Motor neuron (in vitro differentiated cells): ENCODE results near the gene BICDL2. TPM values are rescaled to one million over a fixed set of nuclear protein-coding genes. Genes with fewer than 3 reads are reported as not detected.
A peak's percentile ranks its signal among the peaks of the same experiment; 100 is the strongest.
"Not testable (repeated sequence)": the region's sequence is repeated elsewhere in the genome, so short reads cannot be mapped to it uniquely, and the experiment has no call there.

ENCODE experiments used
- ATAC-seq, 8 experiments: fragments of 200-7000 bp; cut with Tn5 transposase; replicated peaks in 6 of 8; 2 replicates each; pipeline ENCODE4 v1.8.0; 2021; ENCODE audit warnings: mild to moderate bottlenecking in 8 of 8, moderate library complexity in 8 of 8
- H3K27ac ChIP-seq, 2 donors: fragments of 250-450 bp; sonication (Bioruptor Pico); 2 replicates each; pipeline ENCODE4 v1.9.0; 2021; ENCODE audit warnings: antibody characterized with exemption in 2 of 2, mild to moderate bottlenecking in 2 of 2, moderate library complexity in 1 of 2
- H3K4me1 ChIP-seq, 2 donors: fragments of 250-450 bp; sonication (Bioruptor Pico); replicated peaks in 1 of 2; 2 replicates each; pipeline ENCODE4 v1.6.1; 2021; ENCODE audit warnings: antibody characterized with exemption in 2 of 2, mild to moderate bottlenecking in 2 of 2, moderate library complexity in 1 of 2
- H3K4me3 ChIP-seq, 5 donors: fragments of 250-450 bp; sonication (Bioruptor Pico); 2 replicates each; pipeline ENCODE4 v1.9.0; 2021; ENCODE audit warnings: antibody characterized with exemption in 5 of 5, mild to moderate bottlenecking in 5 of 5, moderate library complexity in 4 of 5
- WGBS, 10 experiments: fragments of 450-650 bp; shearing (Covaris generic); methylation state at CpG; one replicate each; pipeline ENCODE4 v1.0.0; 2022; 5-methylcytosine and 5-hydroxymethylcytosine counted together
- in situ Hi-C, 9 experiments: fragments of 400-800 bp; cut with MboI; loops; one replicate each; pipeline ENCODE4 v1.15.0; 2021; ENCODE audit warnings: low sequenced_read_pairs in 9 of 9, low pct_unique_long_range_greater_than_20kb in 2 of 9; ENCODE audit not compliant: unreplicated experiment in 9 of 9
- total RNA-seq, 8 experiments: library from RNA; unstranded; fragments of 300-600 nt; gene quantifications; 2 replicates each; pipeline versions ENCODE4 v1.2.3 to v1.2.4, GENCODE V29; 2022

BICDL2 gene
- total RNA-seq = under 1 TPM; 0.11 to 0.95 (median 0.21) TPM

DNA sequence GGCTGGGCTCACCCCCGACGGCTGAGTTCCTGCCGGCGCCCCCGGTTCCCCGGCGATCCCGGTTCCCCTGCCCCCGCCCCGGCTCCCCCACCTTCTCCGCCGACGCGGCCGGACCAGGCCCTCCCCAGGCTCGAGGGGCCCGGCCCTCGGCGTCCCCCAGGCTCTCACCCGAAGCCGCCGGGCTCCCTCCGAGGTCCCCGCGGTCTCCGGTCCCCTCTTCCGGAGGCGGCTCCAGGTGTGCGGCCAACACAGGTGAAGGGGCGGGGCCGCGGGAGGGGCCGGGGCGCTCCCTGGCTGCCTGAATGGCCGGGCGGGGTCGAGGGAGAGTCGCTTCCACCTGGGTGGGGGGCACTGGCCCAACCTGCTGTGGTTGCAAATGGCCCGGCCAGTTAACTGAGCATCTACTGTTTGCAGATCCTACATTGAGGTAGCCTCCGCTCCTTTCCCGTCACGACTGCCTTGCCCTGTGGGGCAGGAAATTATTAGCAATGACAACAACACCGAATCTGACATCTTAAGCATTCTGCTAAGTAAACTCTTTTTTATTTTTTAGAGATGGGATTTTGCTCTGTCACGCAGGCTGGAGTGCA is at the start of gene BICDL2:
TSS of gene BICDL2 (minus strand) at position 219 of the 590 bp plus-strand sequence. CDS start 1,448 bp downstream, outside the sequence.
- WGBS, 10 experiments = 10 to 100% (median 51%) methylated on average over 1 to 6 of the region's 44 CpGs; no CpG with 5 or more reads in 4 of the 10 experiments
- ATAC-seq = peak in 2 of 8 experiments; percentile 7 to 9
- no peak within 1 kb of the TSS for H3K4me3 ChIP-seq
- in situ Hi-C loops = loop anchor here in 1 of 9 experiments (25.0 kb wide), 1 partner anchor 100 kb away; the partner anchor contains the start of gene ZNF213
- H3K4me1 ChIP-seq = no peaks in the 10 kb centered on the region
- H3K27ac ChIP-seq = no peak within 1 kb of the TSS

DNA sequence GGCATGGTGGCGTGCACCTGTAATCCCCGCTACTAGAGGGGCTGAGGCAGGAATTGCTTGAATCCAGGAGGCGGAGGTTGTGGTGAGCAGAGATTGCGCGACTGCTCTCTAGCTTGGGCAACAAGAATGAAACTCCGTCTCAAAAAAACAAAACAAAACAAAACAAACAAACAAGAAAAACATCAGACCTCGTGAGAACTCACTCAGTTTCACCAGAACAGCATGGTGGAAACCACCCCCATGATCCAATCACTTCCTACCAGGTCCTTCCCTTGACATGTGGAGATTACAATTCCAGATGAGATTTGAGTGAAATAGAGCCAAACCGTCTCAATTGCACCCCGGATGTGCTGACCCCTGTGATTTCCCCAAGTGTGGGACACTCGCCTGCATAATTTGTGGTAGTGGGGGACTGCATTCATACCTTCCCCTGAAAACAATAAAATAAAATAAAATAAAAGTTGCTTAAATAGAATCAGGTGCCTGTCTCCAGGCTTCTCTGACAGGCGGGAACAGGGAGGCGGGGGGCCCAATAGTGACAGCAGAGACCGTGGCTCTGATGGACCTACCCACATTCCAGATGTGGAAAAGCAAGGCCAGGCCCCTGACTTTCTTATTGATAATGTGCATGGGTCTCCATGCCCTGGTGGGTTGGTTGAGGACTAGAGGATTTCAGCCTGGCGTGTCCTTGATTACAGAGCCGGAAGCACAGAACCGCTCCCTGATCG is 49.3 kb upstream of the BICDL2 start:
- WGBS, 10 experiments = 62 to 100% (median 88%) methylated on average over 1 to 15 of the region's 17 CpGs
- in situ Hi-C loops = no loop called here
- no peak overlapping the region for H3K4me3 ChIP-seq
- H3K4me1 ChIP-seq = peaks cover 0 to 19% of the 10 kb centered on the region in 2 donors
- no peak for ATAC-seq
- no peak overlapping the region for H3K27ac ChIP-seq

- no peak for ATAC-seq
- no peak overlapping the region for H3K4me3 ChIP-seq
- in situ Hi-C loops = no loop called here
- no peak overlapping the region for H3K27ac ChIP-seq
- H3K4me1 ChIP-seq = peaks cover 0 to 19% of the 10 kb centered on the region in 2 donors
- 26 to 100% (median 72%) methylated on average over 2 to 7 of the region's 7 CpGs; no CpG with 5 or more reads in 1 of the 10 experiments for WGBS, 10 experiments
These were observed 48.4 kb upstream of the BICDL2 start for GRCh38 chr16:3084969-3085670.

- Histone ChIP-seq H3K4me1 (peaks cover 0 to 19% of the 10 kb centered on the region in 2 donors), H3K4me3 (no peak overlapping the region), H3K27ac (no peak overlapping the region)
- WGBS, 10 experiments = 33 to 100% (median 100%) methylated on average over 1 of the region's 1 CpG; no CpG with 5 or more reads in 7 of the 10 experiments
- in situ Hi-C loops = no loop called here
- no peak for ATAC-seq
These were observed 47.7 kb upstream of the BICDL2 start for GRCh38 chr16:3084491-3084890.

DNA sequence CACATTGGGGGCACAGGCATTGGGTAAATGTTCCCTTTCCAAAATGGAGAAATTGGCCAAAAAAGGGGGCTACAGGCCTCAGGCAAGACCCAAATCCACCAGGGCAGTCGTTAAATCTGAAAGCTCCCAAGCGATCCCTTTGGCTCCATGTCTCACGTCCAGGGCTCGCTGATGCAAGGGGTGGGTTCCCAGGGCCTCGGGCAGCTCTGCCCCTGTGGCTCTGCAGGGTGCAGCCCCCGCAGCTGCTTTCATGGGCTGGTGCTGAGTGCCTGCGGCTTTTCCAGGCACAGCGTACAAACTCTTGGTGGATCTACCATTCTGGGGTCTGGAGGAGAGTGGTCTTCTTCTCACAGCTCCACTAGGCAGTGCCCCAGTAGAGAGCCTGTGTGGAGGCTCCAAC is 46.7 kb upstream of the BICDL2 start:
- H3K4me3 ChIP-seq, ATAC-seq, H3K27ac ChIP-seq, in situ Hi-C loops: not testable (repeated sequence)
- WGBS, 10 experiments = 100% methylated on average over 2 of the region's 8 CpGs; no CpG with 5 or more reads in 9 of the 10 experiments
- peaks cover 0 to 19% of the 10 kb centered on the region in 2 donors for H3K4me1 ChIP-seq

- H3K4me1 ChIP-seq, H3K27ac ChIP-seq, in situ Hi-C loops, H3K4me3 ChIP-seq, ATAC-seq: not testable (repeated sequence)
- WGBS, 10 experiments = 60 to 96% (median 83%) methylated on average over 1 to 8 of the region's 13 CpGs; no CpG with 5 or more reads in 5 of the 10 experiments
These were observed 45.2 kb upstream of the BICDL2 start for GRCh38 chr16:3081957-3082356.

DNA sequence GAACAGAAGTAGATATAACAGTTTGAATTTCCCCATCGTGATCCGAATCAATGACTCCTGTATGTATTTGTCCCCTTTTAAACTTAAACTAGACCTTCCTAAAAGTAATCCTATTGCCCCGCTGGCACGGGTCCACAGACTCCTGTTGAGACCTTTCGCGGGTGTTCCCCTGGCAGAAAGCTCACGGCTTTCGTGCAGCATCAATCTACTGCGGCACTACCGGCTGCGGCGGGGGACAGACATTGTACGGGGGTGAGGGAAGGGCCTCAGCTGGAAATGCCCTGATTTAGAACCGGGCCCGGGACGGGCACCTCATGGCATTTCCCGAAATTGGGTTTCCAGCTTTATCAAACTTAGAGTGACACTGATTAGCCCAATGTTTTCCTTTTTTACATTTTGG is 43.3 kb upstream of the BICDL2 start:
- H3K27ac ChIP-seq = no peak overlapping the region
- H3K4me1 ChIP-seq = no peaks in the 10 kb centered on the region
- in situ Hi-C loops = no loop called here
- WGBS, 10 experiments = 33 to 85% (median 75%) methylated on average over 2 to 17 of the region's 17 CpGs; no CpG with 5 or more reads in 2 of the 10 experiments
- ATAC-seq = no peak
- no peak overlapping the region for H3K4me3 ChIP-seq

DNA sequence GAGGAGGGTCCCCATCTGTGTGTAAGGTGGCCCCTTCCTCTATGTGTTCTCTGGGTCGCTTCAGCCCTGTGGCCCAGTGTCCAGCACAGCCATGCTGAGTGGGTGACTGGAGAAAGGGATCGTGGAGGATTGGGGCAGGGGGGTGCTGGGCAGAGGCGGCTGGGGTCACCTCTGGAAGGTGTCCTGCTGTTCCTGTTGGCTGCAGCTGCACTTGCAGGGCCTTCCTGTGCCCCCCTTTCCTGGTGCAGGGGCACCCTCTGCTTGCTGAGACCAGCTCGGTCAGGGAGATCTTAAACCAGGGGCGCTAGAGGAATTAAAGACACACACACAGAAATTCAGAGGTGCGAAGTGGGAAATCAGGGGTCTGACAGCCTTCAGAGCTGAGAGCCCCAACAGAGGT is 39.8 kb upstream of the BICDL2 start:
- WGBS, 10 experiments = 20 to 100% (median 51%) methylated on average over 1 to 5 of the region's 6 CpGs; no CpG with 5 or more reads in 5 of the 10 experiments
- no peak for ATAC-seq
- in situ Hi-C loops = no loop called here
- Histone ChIP-seq H3K27ac (no peak overlapping the region), H3K4me1 (no peaks in the 10 kb centered on the region), H3K4me3 (no peak overlapping the region)

- peak in 1 of 8 experiments; percentile 14 for ATAC-seq
- H3K4me3 ChIP-seq, in situ Hi-C loops, H3K4me1 ChIP-seq, H3K27ac ChIP-seq: not testable (repeated sequence)
- WGBS, 10 experiments = 67 to 90% (median 85%) methylated on average over 2 to 3 of the region's 6 CpGs; no CpG with 5 or more reads in 6 of the 10 experiments
These were observed 39.2 kb upstream of the BICDL2 start for GRCh38 chr16:3075946-3076345.

GRCh38 chr16:3075523-3075915 is 38.8 kb upstream of the BICDL2 start:
- 0 to 83% (median 53%) methylated on average over 1 to 4 of the region's 10 CpGs; no CpG with 5 or more reads in 4 of the 10 experiments for WGBS, 10 experiments
- H3K27ac ChIP-seq = no peak overlapping the region
- no peak overlapping the region for H3K4me3 ChIP-seq
- in situ Hi-C loops = no loop called here
- no peaks in the 10 kb centered on the region for H3K4me1 ChIP-seq
- ATAC-seq = peak in 2 of 8 experiments; percentile 38 to 80

DNA sequence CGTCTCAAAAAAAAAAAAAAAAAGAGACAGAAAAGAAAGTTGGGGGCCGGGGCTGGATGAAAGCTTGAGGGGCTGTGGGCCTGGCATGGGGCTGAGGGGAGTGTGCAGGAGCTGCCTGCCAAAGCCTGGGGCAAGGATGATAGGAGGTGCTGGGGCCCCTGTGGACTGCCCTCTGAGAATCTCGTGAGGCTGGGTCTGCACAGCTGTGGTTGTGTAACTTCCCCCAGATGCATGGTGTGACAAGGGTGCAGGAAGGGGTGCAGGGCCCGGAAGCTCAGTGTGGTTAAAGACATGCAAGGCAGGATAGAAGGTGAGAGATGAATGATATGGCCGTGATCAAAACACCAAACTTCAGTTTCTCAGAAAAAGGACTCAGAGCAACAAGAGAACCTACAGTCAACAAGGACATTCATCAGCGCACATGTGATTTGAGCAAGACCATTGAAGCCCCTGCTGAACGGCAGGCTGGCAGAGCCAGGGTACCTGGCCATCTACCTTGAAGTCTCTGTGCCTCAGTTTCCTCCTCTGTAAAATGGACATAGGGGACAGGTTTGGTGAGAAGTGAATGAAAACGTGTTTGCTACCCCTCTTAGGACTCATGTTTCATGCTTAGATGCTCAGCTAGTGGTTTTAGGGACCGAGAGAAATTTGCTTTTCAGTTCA is 38.2 kb upstream of the BICDL2 start:
- WGBS, 10 experiments = 13 to 83% (median 56%) methylated on average over 1 to 5 of the region's 9 CpGs; no CpG with 5 or more reads in 2 of the 10 experiments
- no peak overlapping the region for H3K27ac ChIP-seq
- no peak for ATAC-seq
- H3K4me3 ChIP-seq = no peak overlapping the region
- in situ Hi-C loops = no loop called here
- H3K4me1 ChIP-seq = no peaks in the 10 kb centered on the region

- H3K4me3 ChIP-seq = no peak overlapping the region
- ATAC-seq = no peak
- in situ Hi-C loops = no loop called here
- WGBS, 10 experiments = 65 to 100% (median 92%) methylated on average over 1 to 7 of the region's 7 CpGs; no CpG with 5 or more reads in 3 of the 10 experiments
- H3K27ac ChIP-seq = no peak overlapping the region
- H3K4me1 ChIP-seq = no peaks in the 10 kb centered on the region
These were observed 36.7 kb upstream of the BICDL2 start for GRCh38 chr16:3073448-3073847.
